ENCODE measurements around the gene ARFGAP1.

ARFGAP1 gene

DNA sequence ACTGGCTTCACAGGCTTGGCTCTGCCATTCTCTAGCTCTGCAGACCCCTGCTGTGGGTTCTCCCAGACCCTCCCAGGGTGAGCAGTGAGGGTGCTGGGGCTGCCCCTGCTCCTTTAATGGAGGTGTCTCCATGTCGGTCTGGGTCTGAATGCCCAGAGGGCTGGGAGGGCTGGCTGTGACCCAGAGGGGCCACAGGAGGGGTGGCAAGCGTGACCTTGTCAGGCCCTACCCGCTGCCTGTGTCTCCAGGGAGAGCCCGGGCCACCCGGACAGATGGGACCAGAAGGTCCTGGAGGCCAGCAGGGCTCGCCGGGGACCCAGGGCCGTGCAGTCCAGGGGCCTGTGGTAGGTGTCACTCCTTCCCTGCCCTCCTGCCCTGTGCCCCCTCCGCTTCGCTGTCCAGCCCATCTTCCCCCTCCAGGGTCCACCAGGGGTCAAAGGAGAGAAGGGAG is 52.4 kb downstream of the ARFGAP1 start:
- Histone ChIP-seq H3K27me3 (ENCODE audit: insufficient read depth, low read length, poor library complexity) (no peaks in the 10 kb centered on the region), H3K4me3 (ENCODE audit: low read depth in 1 of 2, low read length in 2 of 2) (no peak overlapping the region), H3K9ac (ENCODE audit: low read depth, low read length) (no peak overlapping the region), H4K20me1 (ENCODE audit: insufficient read depth, low read length) (peaks cover 12% of the 10 kb centered on the region), H3K79me2 (ENCODE audit: insufficient read depth, low read length) (no peaks in the 10 kb centered on the region), H3K9me3 (ENCODE audit: insufficient read depth, low read length, severe bottlenecking) (no peaks in the 10 kb centered on the region), H3K36me3 (ENCODE audit: insufficient read depth, low read length) (no peaks in the 10 kb centered on the region), H3K4me1 (ENCODE audit: insufficient read depth, low read length) (no peaks in the 10 kb centered on the region), H2AFZ (ENCODE audit: low read depth, low read length) (no peak overlapping the region), H3K27ac (ENCODE audit: low read length) (no peak overlapping the region), H3K4me2 (ENCODE audit: insufficient read depth, low read length) (no peak overlapping the region)
- no peak for DNase-seq
- TF ChIP-seq, protein P1, sequence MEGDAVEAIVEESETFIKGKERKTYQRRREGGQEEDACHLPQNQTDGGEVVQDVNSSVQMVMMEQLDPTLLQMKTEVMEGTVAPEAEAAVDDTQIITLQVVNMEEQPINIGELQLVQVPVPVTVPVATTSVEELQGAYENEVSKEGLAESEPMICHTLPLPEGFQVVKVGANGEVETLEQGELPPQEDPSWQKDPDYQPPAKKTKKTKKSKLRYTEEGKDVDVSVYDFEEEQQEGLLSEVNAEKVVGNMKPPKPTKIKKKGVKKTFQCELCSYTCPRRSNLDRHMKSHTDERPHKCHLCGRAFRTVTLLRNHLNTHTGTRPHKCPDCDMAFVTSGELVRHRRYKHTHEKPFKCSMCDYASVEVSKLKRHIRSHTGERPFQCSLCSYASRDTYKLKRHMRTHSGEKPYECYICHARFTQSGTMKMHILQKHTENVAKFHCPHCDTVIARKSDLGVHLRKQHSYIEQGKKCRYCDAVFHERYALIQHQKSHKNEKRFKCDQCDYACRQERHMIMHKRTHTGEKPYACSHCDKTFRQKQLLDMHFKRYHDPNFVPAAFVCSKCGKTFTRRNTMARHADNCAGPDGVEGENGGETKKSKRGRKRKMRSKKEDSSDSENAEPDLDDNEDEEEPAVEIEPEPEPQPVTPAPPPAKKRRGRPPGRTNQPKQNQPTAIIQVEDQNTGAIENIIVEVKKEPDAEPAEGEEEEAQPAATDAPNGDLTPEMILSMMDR (IDR thresholded peaks at IDR 0.05; ENCODE audit: borderline replicate concordance, extremely low read depth, low read length, poor library complexity, severe bottlenecking), result no peak
- no peak for TF ChIP-seq EZH2 (IDR thresholded peaks at IDR 0.05; ENCODE audit: borderline replicate concordance, low read depth, low read length, severe bottlenecking)
- no peak for ATAC-seq (ENCODE audit: insufficient read depth, low read depth)

DNA sequence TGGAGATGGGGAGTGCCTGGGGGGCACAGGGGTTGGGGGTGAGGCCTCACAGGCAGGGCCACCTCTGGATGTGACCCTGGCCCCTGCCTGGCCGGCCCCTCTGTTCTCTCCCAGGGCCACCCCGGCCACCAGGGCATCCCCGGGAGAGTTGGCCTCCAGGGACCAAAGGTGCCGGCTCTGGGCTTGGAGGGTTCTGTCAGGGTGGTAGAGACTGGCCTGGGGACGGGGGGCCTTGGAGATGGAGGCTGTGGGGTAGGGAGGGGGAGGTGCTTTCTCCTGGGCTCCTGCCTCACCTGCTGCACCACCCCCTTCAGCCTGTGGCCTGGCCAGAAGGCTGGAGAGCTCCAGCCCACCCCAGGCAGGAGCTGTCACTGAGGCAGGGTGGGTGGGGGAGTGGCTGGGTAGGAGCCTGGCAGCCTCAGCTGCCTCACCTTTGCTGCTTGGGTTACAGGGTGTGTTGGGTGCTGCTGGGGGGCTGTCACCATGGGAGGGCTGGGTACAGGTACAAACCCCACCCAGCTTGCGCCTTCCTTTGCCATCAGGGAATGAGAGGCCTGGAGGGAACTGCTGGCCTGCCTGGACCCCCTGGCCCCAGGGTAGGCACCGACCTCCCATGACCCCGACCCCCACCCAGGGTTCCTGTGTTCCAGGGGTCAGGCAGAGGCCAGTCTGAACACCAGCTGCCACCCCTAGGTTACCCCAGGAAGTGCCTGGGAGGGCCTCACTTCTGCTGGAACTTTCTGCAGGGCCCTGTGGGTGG is 53.1 kb downstream of the ARFGAP1 start:
- Histone ChIP-seq H3K27me3 (ENCODE audit: insufficient read depth, low read length, poor library complexity) (no peaks in the 10 kb centered on the region), H3K27ac (ENCODE audit: low read length) (peak overlapping the region; percentile 0; the same call in 1 of the 2 replicates), H3K79me2 (ENCODE audit: insufficient read depth, low read length) (no peaks in the 10 kb centered on the region), H4K20me1 (ENCODE audit: insufficient read depth, low read length) (peaks cover 5% of the 10 kb centered on the region), H3K4me3 (ENCODE audit: low read depth in 1 of 2, low read length in 2 of 2) (no peak overlapping the region), H3K9me3 (ENCODE audit: insufficient read depth, low read length, severe bottlenecking) (no peaks in the 10 kb centered on the region), H3K4me2 (ENCODE audit: insufficient read depth, low read length) (no peak overlapping the region), H3K4me1 (ENCODE audit: insufficient read depth, low read length) (no peaks in the 10 kb centered on the region), H3K9ac (ENCODE audit: low read depth, low read length) (no peak overlapping the region), H2AFZ (ENCODE audit: low read depth, low read length) (no peak overlapping the region), H3K36me3 (ENCODE audit: insufficient read depth, low read length) (no peaks in the 10 kb centered on the region)
- DNase-seq (no peak), ATAC-seq (ENCODE audit: insufficient read depth, low read depth) (no peak)
- no peak for TF ChIP-seq EZH2 (IDR thresholded peaks at IDR 0.05; ENCODE audit: borderline replicate concordance, low read depth, low read length, severe bottlenecking)
- TF ChIP-seq, protein P1 (IDR thresholded peaks at IDR 0.05; ENCODE audit: borderline replicate concordance, extremely low read depth, low read length, poor library complexity, severe bottlenecking), result no peak

DNA sequence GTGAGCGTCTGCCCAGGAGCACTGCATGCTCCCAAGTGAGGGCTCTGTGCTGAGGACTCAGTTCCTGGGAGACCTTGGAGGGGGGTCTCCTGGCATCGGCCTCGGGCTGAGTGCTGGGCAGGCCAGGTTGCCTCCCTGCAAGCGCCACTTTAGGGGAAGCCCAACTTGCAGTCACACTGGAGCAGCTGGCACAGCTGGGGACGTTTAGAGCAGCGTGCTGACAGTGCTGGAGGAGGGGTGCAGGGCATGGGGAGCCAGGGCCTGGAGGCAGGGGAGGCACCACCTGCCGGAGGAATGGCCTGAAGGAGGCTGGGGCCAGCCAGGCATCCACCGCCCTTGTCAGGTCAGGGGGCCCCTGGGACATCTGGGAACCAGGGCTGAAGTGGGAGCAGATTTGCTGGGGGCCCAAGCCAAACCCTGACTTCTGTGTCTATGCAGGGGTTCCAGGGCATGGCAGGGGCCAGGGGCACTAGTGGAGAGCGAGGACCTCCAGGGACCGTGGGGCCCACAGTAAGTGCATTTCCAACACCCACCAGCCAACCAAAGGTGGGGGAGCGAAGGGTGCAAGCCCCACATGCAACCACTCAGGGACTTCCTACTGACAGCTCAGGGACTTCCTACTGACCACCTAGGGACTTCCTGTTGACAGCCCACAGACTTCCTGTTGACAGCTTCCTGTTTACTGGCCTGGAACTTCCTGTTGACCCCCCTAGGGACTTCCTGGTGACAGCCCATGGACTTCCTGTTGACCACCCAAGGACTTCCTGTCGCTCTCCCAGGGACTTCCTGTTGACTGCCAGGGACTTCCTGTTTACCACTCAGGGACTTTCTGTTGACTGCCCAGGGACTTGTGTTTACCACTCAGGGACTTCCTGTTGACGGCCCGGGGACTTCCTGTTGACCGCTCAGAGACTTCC is 54.0 kb downstream of the ARFGAP1 start:
- Histone ChIP-seq H3K27ac (ENCODE audit: low read length) (peak overlapping the region; percentile 50; the same call in 1 of the 2 replicates), H3K9me3 (ENCODE audit: insufficient read depth, low read length, severe bottlenecking) (no peaks in the 10 kb centered on the region), H3K4me3 (ENCODE audit: low read depth in 1 of 2, low read length in 2 of 2) (no peak overlapping the region), H2AFZ (ENCODE audit: low read depth, low read length) (no peak overlapping the region), H3K79me2 (ENCODE audit: insufficient read depth, low read length) (no peaks in the 10 kb centered on the region), H3K27me3 (ENCODE audit: insufficient read depth, low read length, poor library complexity) (no peaks in the 10 kb centered on the region), H3K36me3 (ENCODE audit: insufficient read depth, low read length) (no peaks in the 10 kb centered on the region), H3K4me1 (ENCODE audit: insufficient read depth, low read length) (no peaks in the 10 kb centered on the region), H3K9ac (ENCODE audit: low read depth, low read length) (no peak overlapping the region), H3K4me2 (ENCODE audit: insufficient read depth, low read length) (no peak overlapping the region), H4K20me1 (ENCODE audit: insufficient read depth, low read length) (peaks cover 5% of the 10 kb centered on the region)
- DNase-seq, result no peak
- ATAC-seq (ENCODE audit: insufficient read depth, low read depth), result 0 out of 3 replicates have a peak, but pooled peaks have one; percentile 11
- TF ChIP-seq, protein P1 (IDR thresholded peaks at IDR 0.05; ENCODE audit: borderline replicate concordance, extremely low read depth, low read length, poor library complexity, severe bottlenecking), result no peak
- TF ChIP-seq EZH2 (IDR thresholded peaks at IDR 0.05; ENCODE audit: borderline replicate concordance, low read depth, low read length, severe bottlenecking), result no peak

Measured in DND-41 (cell line).